Activated T-helper 1 cell treated with Interleukin-2 at 50 U/mL for 16 hours (primary cell): ENCODE data around the gene CREB3L1.
"Not testable (repeated sequence)": the region's sequence is repeated elsewhere in the genome, so short reads cannot be mapped to it uniquely, and the experiment has no call there.

Experiments
- DNase-seq: peaks from one replicate; pipeline ENCODE4 v3.0.0-alpha.2; 2020; ENCODE audit warnings: low read depth

Gene CREB3L1

GRCh38 chr11:46249103-46249937 lies 28.1 kb upstream of the CREB3L1 start:
- no peak for DNase-seq

- no peak for DNase-seq
These were observed 27.3 kb upstream of the CREB3L1 start for GRCh38 chr11:46249938-46250744.

GRCh38 chr11:46250745-46251052 lies 26.8 kb upstream of the CREB3L1 start:
- DNase-seq, result no peak

GRCh38 chr11:46251954-46252353 lies 25.5 kb upstream of the CREB3L1 start:
- DNase-seq, result no peak

- DNase-seq, result no peak
These were observed 25.0 kb upstream of the CREB3L1 start for GRCh38 chr11:46252373-46252914.

GRCh38 chr11:46253258-46254132 lies 24.0 kb upstream of the CREB3L1 start:
- no peak for DNase-seq

- no peak for DNase-seq
These were observed 23.4 kb upstream of the CREB3L1 start for GRCh38 chr11:46254133-46254491.

GRCh38 chr11:46256540-46257001 lies 20.9 kb upstream of the CREB3L1 start:
- no peak for DNase-seq

- DNase-seq, result not testable (repeated sequence)
These were observed 18.1 kb upstream of the CREB3L1 start for GRCh38 chr11:46259347-46259746.

- DNase-seq, result no peak
These were observed 17.4 kb upstream of the CREB3L1 start for GRCh38 chr11:46259971-46260560.

- DNase-seq, result no peak
These were observed 14.3 kb upstream of the CREB3L1 start for GRCh38 chr11:46263120-46263519.

GRCh38 chr11:46264030-46264429 lies 13.4 kb upstream of the CREB3L1 start:
- no peak for DNase-seq

- DNase-seq, result no peak
These were observed 12.5 kb upstream of the CREB3L1 start for GRCh38 chr11:46264976-46265375.

- DNase-seq, result no peak
These were observed 11.7 kb upstream of the CREB3L1 start for GRCh38 chr11:46265764-46266163.

- DNase-seq, result no peak
These were observed 9.5 kb upstream of the CREB3L1 start for GRCh38 chr11:46267930-46268329.

GRCh38 chr11:46270684-46271083 lies 6.8 kb upstream of the CREB3L1 start:
- DNase-seq, result no peak

- no peak for DNase-seq
These were observed 6.1 kb upstream of the CREB3L1 start for GRCh38 chr11:46271407-46271806.

GRCh38 chr11:46271875-46272815 lies 5.3 kb upstream of the CREB3L1 start:
- no peak for DNase-seq

- DNase-seq, result no peak
These were observed 4.5 kb upstream of the CREB3L1 start for GRCh38 chr11:46272816-46273427.
